GM12878 (cell line): ENCODE data around the gene SAYSD1.

Experiments used
- CREM ChIP-seq: IDR thresholded peaks from 2 replicates; pipeline ENCODE4 v1.6.1; 2014; ENCODE audit warnings: antibody characterized with exemption, low read depth
- ESRRA ChIP-seq: IDR thresholded peaks from 2 replicates; pipeline ENCODE4 v1.6.1; 2012; ENCODE audit warnings: mild to moderate bottlenecking, low read length, improper control_type of control experiment
- ETV6 ChIP-seq, 2 experiments: fragments of 450-650 bp in 1 of 2; IDR thresholded peaks in 1 of 2; conservative IDR thresholded peaks in 1 of 2; 2 replicates each; pipeline ENCODE4 v1.6.1; 2014; ENCODE audit warnings: antibody characterized with exemption in 1 of 2, borderline replicate concordance in 1 of 2, low read depth in 1 of 2, mild to moderate bottlenecking in 1 of 2, moderate library complexity in 1 of 2
- MXI1 ChIP-seq: fragments of 150-350 bp; IDR thresholded peaks from 2 replicates; pipeline ENCODE4 v1.6.1; 2011; ENCODE audit warnings: low read depth, mild to moderate bottlenecking, inconsistent platforms, low read length, improper control_type of control experiment
- NFIC ChIP-seq: IDR thresholded peaks from 2 replicates; pipeline ENCODE4 v1.6.1; 2012; ENCODE audit warnings: low read depth, mild to moderate bottlenecking, inconsistent platforms, low read length, moderate library complexity
- POLR2A ChIP-seq: IDR thresholded peaks from 2 replicates; pipeline ENCODE4 v1.6.1; 2011; ENCODE audit warnings: low read depth, mild to moderate bottlenecking, low read length
- YY1 ChIP-seq: IDR thresholded peaks from 2 replicates; pipeline ENCODE4 v1.6.1; 2011; ENCODE audit warnings: low read depth, mild to moderate bottlenecking, low read length
- TF ChIP-seq, protein P1 (sequence below), 3 experiments: IDR thresholded peaks in 2 of 3; conservative IDR thresholded peaks in 1 of 3; 2 replicates each; pipeline ENCODE4 v1.5.1; 2011; ENCODE audit warnings: low read depth in 3 of 3, low read length in 3 of 3, mild to moderate bottlenecking in 3 of 3, control low read depth in 2 of 3, moderate library complexity in 2 of 3, inconsistent platforms in 1 of 3, mixed read lengths in 1 of 3; ENCODE audit not compliant: control insufficient read depth in 2 of 3, insufficient read depth in 1 of 3; ENCODE audit errors: extremely low read depth in 1 of 3

DNA sequence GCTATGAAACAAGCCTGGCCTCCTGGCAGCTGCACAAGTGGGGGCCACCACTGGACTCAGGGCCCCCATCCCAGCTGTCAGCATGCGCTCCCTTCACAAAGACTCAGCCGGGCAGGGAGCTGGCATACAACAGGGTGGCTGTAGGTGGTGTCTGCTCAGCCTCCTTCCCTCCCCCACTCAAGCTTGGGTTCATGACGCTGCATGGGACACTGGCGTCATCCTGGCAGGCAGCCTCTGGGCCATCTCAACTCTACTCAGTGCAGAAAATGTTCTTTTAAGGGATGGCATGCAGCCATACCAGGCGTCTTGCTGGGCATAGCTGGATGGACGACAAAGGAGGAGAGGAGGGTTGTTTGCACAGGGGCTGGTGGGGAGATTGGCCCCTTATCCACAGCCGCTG lies 30.5 kb downstream of the SAYSD1 start:
- TF ChIP-seq CREM (no peak), MXI1 (no peak), ETV6 (conservative IDR thresholded peaks at IDR 0.05 in 1 of 2, IDR thresholded peaks at IDR 0.05 in 1 of 2; ENCODE audit: borderline replicate concordance in 1 of 2, low read depth in 1 of 2) (no peak), POLR2A (no peak), ESRRA (no peak), NFIC (no peak), YY1 (no peak)
- TF ChIP-seq, protein P1, sequence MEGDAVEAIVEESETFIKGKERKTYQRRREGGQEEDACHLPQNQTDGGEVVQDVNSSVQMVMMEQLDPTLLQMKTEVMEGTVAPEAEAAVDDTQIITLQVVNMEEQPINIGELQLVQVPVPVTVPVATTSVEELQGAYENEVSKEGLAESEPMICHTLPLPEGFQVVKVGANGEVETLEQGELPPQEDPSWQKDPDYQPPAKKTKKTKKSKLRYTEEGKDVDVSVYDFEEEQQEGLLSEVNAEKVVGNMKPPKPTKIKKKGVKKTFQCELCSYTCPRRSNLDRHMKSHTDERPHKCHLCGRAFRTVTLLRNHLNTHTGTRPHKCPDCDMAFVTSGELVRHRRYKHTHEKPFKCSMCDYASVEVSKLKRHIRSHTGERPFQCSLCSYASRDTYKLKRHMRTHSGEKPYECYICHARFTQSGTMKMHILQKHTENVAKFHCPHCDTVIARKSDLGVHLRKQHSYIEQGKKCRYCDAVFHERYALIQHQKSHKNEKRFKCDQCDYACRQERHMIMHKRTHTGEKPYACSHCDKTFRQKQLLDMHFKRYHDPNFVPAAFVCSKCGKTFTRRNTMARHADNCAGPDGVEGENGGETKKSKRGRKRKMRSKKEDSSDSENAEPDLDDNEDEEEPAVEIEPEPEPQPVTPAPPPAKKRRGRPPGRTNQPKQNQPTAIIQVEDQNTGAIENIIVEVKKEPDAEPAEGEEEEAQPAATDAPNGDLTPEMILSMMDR (IDR thresholded peaks at IDR 0.05 in 2 of 3, conservative IDR thresholded peaks at IDR 0.05 in 1 of 3; ENCODE audit: control insufficient read depth in 2 of 3, extremely low read depth in 1 of 3, insufficient read depth in 1 of 3, low read depth in 3 of 3, low read length in 3 of 3), result no peak
